Measurements from ENCODE around the gene TMBIM6. TPM values are rescaled to one million over a fixed set of nuclear protein-coding genes. Genes with fewer than 3 reads are reported as not detected.

Gene TMBIM6
- total RNA-seq, 2 experiments from 2014 or later = 437 to 443 TPM

- POLR2A ChIA-PET = interaction anchor here (1.3 to 1.7 kb wide), 2 partner anchors 12 to 27 kb away, joined by 3 to 6 read pairs; no protein-coding TSS in a partner anchor
- Mint-ChIP-seq H3K27ac (peak overlapping the region; percentile 33), H3K9me3 (no peaks in the 10 kb centered on the region), H3K4me1 (ENCODE audit: low read depth) (peaks cover 13% of the 10 kb centered on the region), H3K36me3 (ENCODE audit: low read depth) (no peaks in the 10 kb centered on the region), H3K27me3 (peaks cover 8% of the 10 kb centered on the region), H3K4me3 (no peak overlapping the region)
- intact Hi-C loops (cut with micrococcal nuclease) = loop anchor here (2.0 kb wide), 1 partner anchor 62 kb away; no protein-coding TSS in a partner anchor
- ATAC-seq (peak; percentile 97), DNase-seq (peak; percentile 82)
- CTCF ChIA-PET = interaction anchor here (2.1 to 5.4 kb wide), 6 partner anchors 11 to 191 kb away, joined by 6 to 91 read pairs (median 21); no protein-coding TSS in a partner anchor
- peak; percentile 79 for TF ChIP-seq CTCF (IDR thresholded peaks at IDR 0.05)
Observed at GRCh38 chr12:49776413-49776812, 35.1 kb downstream of the TMBIM6 start.

GRCh38 chr12:49776858-49777257, 35.5 kb downstream of the TMBIM6 start:
- no peak overlapping the region for H3K4me3 Mint-ChIP-seq
- CTCF ChIA-PET = interaction anchor here (1.2 to 5.4 kb wide), 31 partner anchors 12 to 418 kb away, joined by 3 to 91 read pairs (median 8); partner anchors contain the start of gene TMBIM6

GRCh38 chr12:49777341-49777740, 36.0 kb downstream of the TMBIM6 start:
- ATAC-seq (no peak), DNase-seq (no peak)
- no peak overlapping the region for H3K27ac Mint-ChIP-seq
- no peaks in the 10 kb centered on the region for H3K36me3 Mint-ChIP-seq (ENCODE audit: low read depth)
- no peak overlapping the region for H3K4me3 Mint-ChIP-seq
- H3K9me3 Mint-ChIP-seq = no peaks in the 10 kb centered on the region
- peaks cover 8% of the 10 kb centered on the region for H3K27me3 Mint-ChIP-seq
- ChIA-PET CTCF (interaction anchor here (0.6 to 5.4 kb wide), 57 partner anchors 11 to 419 kb away, joined by 3 to 91 read pairs (median 5); partner anchors contain the start of genes AQP2, BCDIN3D, NCKAP5L and TMBIM6), POLR2A (interaction anchor here (0.6 to 1.7 kb wide), 11 partner anchors 11 to 855 kb away, joined by 3 to 9 read pairs (median 3); partner anchors contain the start of gene TMBIM6)
- H3K4me1 Mint-ChIP-seq (ENCODE audit: low read depth) = peaks cover 13% of the 10 kb centered on the region
- intact Hi-C loops (cut with micrococcal nuclease) = loop anchor here (2.0 kb wide), 1 partner anchor 61 kb away; no protein-coding TSS in a partner anchor
- no peak for TF ChIP-seq CTCF (IDR thresholded peaks at IDR 0.05)

More at GRCh38 chr12:49776858-49777257, 35.5 kb downstream of the TMBIM6 start:
- peaks cover 13% of the 10 kb centered on the region for H3K4me1 Mint-ChIP-seq (ENCODE audit: low read depth)
- H3K27me3 Mint-ChIP-seq = peaks cover 8% of the 10 kb centered on the region
- H3K27ac Mint-ChIP-seq = no peak overlapping the region
- POLR2A ChIA-PET = interaction anchor here (0.6 to 1.7 kb wide), 7 partner anchors 11 to 855 kb away, joined by 3 to 6 read pairs (median 3); no protein-coding TSS in a partner anchor
- DNase-seq (no peak), ATAC-seq (no peak)
- TF ChIP-seq CTCF (IDR thresholded peaks at IDR 0.05) = no peak
- H3K36me3 Mint-ChIP-seq (ENCODE audit: low read depth) = no peaks in the 10 kb centered on the region
- intact Hi-C loops (cut with micrococcal nuclease) = loop anchor here (2.0 kb wide), 1 partner anchor 62 kb away; no protein-coding TSS in a partner anchor
- H3K9me3 Mint-ChIP-seq = no peaks in the 10 kb centered on the region

- H3K4me3 Mint-ChIP-seq = no peak overlapping the region
- peaks cover 8% of the 10 kb centered on the region for H3K27me3 Mint-ChIP-seq
- peak; percentile 87 for TF ChIP-seq CTCF (IDR thresholded peaks at IDR 0.05)
- peak; percentile 85 for DNase-seq
- no peaks in the 10 kb centered on the region for H3K9me3 Mint-ChIP-seq
- POLR2A ChIA-PET = interaction anchor here (0.9 to 1.7 kb wide), 9 partner anchors 14 to 63 kb away, joined by 3 to 9 read pairs (median 4); partner anchors contain the start of gene TMBIM6
- H3K36me3 Mint-ChIP-seq (ENCODE audit: low read depth) = no peaks in the 10 kb centered on the region
- CTCF ChIA-PET = interaction anchor here (0.6 to 5.4 kb wide), 67 partner anchors 10 to 420 kb away, joined by 3 to 91 read pairs (median 5); partner anchors contain the start of genes AQP2, BCDIN3D, NCKAP5L and TMBIM6
- intact Hi-C loops (cut with micrococcal nuclease) = loop anchor here (2.0 kb wide), 1 partner anchor 61 kb away; no protein-coding TSS in a partner anchor
- peaks cover 13% of the 10 kb centered on the region for H3K4me1 Mint-ChIP-seq (ENCODE audit: low read depth)
- H3K27ac Mint-ChIP-seq = no peak overlapping the region
- ATAC-seq = peak; percentile 77
Observed at GRCh38 chr12:49777800-49778748, 36.7 kb downstream of the TMBIM6 start.

Data from activated CD8-positive, alpha-beta T cell treated with anti-CD3 and anti-CD28 coated beads for 36 hours (primary cell).